HepG2 (cell line): Measurements from ENCODE around the gene LMAN1L. TPM values are rescaled to one million over a fixed set of nuclear protein-coding genes. Genes with fewer than 3 reads are reported as not detected.

ENCODE experiments used
- ADNP ChIP-seq: sonication (generic); formaldehyde crosslinking; IDR thresholded peaks from 2 replicates; pipeline ENCODE4 v1.4.0; 2020; ENCODE audit warnings: missing genetic modification reagents
- AKNA ChIP-seq: sonication (generic); formaldehyde crosslinking; IDR thresholded peaks from 2 replicates; pipeline ENCODE4 v1.4.0; 2020; ENCODE audit warnings: missing genetic modification reagents, borderline replicate concordance
- GATAD2A ChIP-seq: IDR thresholded peaks from 2 replicates; pipeline ENCODE4 v1.6.1; 2016
- KLF16 ChIP-seq, 2 experiments: sonication (generic) in 1 of 2; formaldehyde crosslinking in 1 of 2; IDR thresholded peaks; 2 replicates each; pipeline versions ENCODE4 v1.6.1 to v1.8.0; 2016 to 2023; ENCODE audit warnings: missing genetic modification reagents in 2 of 2, missing compliant biosample characterization in 1 of 2
- MTF1 ChIP-seq: sonication (generic); formaldehyde crosslinking; IDR thresholded peaks from 2 replicates; pipeline ENCODE4 v1.5.0; 2020; ENCODE audit warnings: missing genetic modification reagents
- NFIC ChIP-seq: IDR thresholded peaks from 2 replicates; pipeline ENCODE4 v1.6.1; 2012; ENCODE audit warnings: mild to moderate bottlenecking, low read length, inconsistent platforms
- PAF1 ChIP-seq: IDR thresholded peaks from 2 replicates; pipeline ENCODE4 v1.6.1; 2016; ENCODE audit warnings: missing genetic modification reagents, missing compliant biosample characterization
- POLR2AphosphoS2 ChIP-seq: IDR thresholded peaks from 2 replicates; pipeline ENCODE4 v1.6.1; 2011; ENCODE audit warnings: low read depth, low read length, improper control_type of control experiment
- TOPORS ChIP-seq: sonication (generic); formaldehyde crosslinking; IDR thresholded peaks from 2 replicates; pipeline ENCODE4 v1.8.0; 2023; ENCODE audit warnings: mild to moderate bottlenecking, missing genetic modification reagents
- ZBTB49 ChIP-seq: sonication (generic); formaldehyde crosslinking; IDR thresholded peaks from 2 replicates; pipeline ENCODE4 v1.4.0; 2020; ENCODE audit warnings: missing genetic modification reagents, borderline replicate concordance
- ZNF142 ChIP-seq: sonication (generic); formaldehyde crosslinking; IDR thresholded peaks from 2 replicates; pipeline ENCODE4 v1.4.0; 2020; ENCODE audit warnings: missing genetic modification reagents
- ZNF468 ChIP-seq: sonication (generic); formaldehyde crosslinking; IDR thresholded peaks from 2 replicates; pipeline ENCODE4 v1.8.0; 2022; ENCODE audit warnings: mild to moderate bottlenecking, moderate library complexity, missing genetic modification reagents
- ZNF564 ChIP-seq: sonication (generic); formaldehyde crosslinking; IDR thresholded peaks from 2 replicates; pipeline ENCODE4 v1.8.1; 2023; ENCODE audit warnings: mild to moderate bottlenecking, missing genetic modification reagents
- ZNF567 ChIP-seq: sonication (generic); formaldehyde crosslinking; IDR thresholded peaks from 2 replicates; pipeline ENCODE4 v1.8.1; 2023; ENCODE audit warnings: mild to moderate bottlenecking, missing genetic modification reagents, borderline replicate concordance
- polyA plus RNA-seq, 8 experiments: library from polyadenylated mRNA; depleted of rRNA in 3 of 8; stranded (reverse) in 7 of 8; unstranded in 1 of 8; fragments of >200 nt; fragmentation: Illumina TruSeq in 4 of 8; extraction: Trizol in 4 of 8; gene quantifications; 2 replicates each; pipeline versions ENCODE4 v1.2.1 to v1.2.3, GENCODE V29; 2011 to 2016; ENCODE audit warnings: low read depth in 4 of 8, missing spikeins in 1 of 8, mixed read lengths in 1 of 8; ENCODE audit not compliant: insufficient read depth in 1 of 8
- total RNA-seq, 5 experiments: library from RNA; depleted of rRNA; stranded (reverse); fragments of >200 nt; fragmentation: Illumina TruSeq; extraction: Trizol; gene quantifications; 2 replicates each; pipeline ENCODE4 v1.2.3, GENCODE V29; 2016; ENCODE audit warnings: low read depth in 1 of 5
- TF ChIP-seq, protein P1 (sequence below): sonication (generic); formaldehyde crosslinking; conservative IDR thresholded peaks from 2 replicates; pipeline ENCODE4 v1.8.1; 2023; ENCODE audit warnings: missing genetic modification reagents

Gene LMAN1L
- total and polyA plus RNA-seq, 2 of the 13 experiments (the other 11 are each of a cell fraction or from before 2014, with no cell fraction given), result not detected

DNA sequence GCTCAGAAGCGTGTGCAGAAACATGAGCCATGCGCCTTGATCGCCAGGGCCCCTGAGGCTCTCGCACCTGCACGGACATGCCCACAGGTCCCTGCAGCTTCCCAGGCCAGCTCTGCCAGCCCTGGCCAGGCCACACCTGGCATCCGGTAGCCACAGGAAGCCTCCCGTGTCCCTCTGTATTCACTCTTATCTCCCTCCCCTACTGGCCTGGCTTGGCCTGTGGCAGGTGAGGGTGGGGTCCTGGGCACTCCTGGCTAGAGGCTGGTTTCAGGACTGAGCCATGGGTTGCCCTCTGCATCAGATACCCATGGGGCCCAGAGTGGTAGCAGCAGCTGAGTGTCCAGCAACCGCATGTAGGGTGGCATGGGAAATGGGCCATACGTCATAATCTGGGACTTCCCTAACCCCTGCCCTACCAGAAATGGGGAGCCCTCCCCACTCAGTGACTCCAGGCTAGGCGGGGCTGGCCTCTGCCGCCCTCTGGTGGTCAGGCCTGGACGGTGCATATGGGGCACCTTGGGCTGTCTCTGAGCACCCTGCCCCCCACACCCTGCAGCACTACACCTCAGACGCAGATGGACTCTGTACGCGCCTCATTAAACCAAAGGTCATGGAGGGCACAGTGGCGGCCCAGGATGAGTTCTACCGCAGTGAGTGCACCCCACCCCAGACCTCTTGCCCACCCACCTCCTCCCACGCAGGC lies 12.6 kb upstream of the LMAN1L start (continued):
- TF ChIP-seq ZNF142 (CRISPR knock-in tag) (no peak), POLR2AphosphoS2 (no peak), KLF16 (CRISPR knock-in tag; IDR thresholded peaks at IDR 0.05) (no peak), ZBTB49 (CRISPR knock-in tag) (no peak; the same call in 1 of the 2 replicates), PAF1 (CRISPR knock-in tag) (no peak), NFIC (no peak), ADNP (CRISPR knock-in tag) (no peak), GATAD2A (CRISPR knock-in tag) (0 out of 2 replicates have a peak, but pooled peaks have one; percentile 13), AKNA (CRISPR knock-in tag) (no peak), MTF1 (CRISPR knock-in tag) (no peak), TOPORS (CRISPR knock-in tag) (no peak), ZNF564 (CRISPR knock-in tag) (no peak), ZNF567 (no peak), ZNF468 (CRISPR knock-in tag) (no peak)
- TF ChIP-seq, protein P1, sequence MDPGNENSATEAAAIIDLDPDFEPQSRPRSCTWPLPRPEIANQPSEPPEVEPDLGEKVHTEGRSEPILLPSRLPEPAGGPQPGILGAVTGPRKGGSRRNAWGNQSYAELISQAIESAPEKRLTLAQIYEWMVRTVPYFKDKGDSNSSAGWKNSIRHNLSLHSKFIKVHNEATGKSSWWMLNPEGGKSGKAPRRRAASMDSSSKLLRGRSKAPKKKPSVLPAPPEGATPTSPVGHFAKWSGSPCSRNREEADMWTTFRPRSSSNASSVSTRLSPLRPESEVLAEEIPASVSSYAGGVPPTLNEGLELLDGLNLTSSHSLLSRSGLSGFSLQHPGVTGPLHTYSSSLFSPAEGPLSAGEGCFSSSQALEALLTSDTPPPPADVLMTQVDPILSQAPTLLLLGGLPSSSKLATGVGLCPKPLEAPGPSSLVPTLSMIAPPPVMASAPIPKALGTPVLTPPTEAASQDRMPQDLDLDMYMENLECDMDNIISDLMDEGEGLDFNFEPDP (CRISPR knock-in tag), result no peak
